GM18526 (cell line): ENCODE data around the gene GNAZ.

Experiments used
- POLR2A ChIP-seq: IDR thresholded peaks from 3 replicates; pipeline ENCODE4 v1.6.1; 2011; ENCODE audit not compliant: insufficient read length; ENCODE audit errors: extremely low read depth

Gene GNAZ

GRCh38 chr22:23110922-23111527, 40.7 kb downstream of the GNAZ start:
- no peak for TF ChIP-seq POLR2A

GRCh38 chr22:23112472-23113012, 42.2 kb downstream of the GNAZ start:
- TF ChIP-seq POLR2A: no peak

GRCh38 chr22:23113067-23113846, 42.9 kb downstream of the GNAZ start:
- no peak for TF ChIP-seq POLR2A

DNA sequence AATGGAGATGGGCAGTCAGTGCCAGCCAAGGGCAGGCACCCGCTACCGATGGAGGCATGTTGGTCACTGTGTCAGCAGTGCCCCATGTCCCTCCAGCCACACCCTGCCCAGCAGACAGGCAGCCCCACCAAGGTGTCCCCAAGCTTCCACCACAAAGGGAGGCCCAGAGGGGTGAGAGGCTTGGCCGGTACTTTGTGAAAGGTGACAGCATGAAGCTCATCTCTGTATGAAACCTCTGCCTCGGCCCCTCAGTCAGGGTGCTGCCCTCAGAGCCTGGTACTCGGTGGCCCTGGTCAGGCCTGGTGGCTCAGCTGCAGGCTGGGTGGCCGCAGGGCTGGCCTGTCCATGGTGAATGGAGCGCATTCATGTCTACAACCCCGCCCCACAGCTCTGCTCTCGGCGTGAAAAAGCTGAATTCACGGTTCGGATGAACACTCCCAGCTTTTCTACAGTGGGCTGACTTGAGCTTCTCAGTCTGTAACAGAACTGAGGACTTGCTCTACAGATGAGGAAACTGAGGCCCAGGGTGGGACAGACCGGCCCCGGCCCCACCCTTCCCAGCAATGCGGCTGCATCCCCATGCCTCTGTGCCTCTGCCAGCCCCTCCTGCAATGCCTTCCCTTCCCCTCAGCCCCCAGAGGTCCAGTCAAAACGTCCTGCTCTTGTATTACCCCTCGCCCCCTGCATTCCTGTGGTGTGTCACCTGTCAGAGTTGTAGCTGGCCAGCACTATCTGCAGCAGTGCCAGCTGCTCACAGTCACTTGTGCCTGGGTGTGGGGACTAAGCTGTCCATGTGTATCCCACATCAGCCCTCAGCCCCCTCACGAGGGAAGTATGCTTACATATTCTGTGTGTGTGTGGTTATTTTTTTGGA, 43.8 kb downstream of the GNAZ start:
- TF ChIP-seq POLR2A: no peak

- no peak for TF ChIP-seq POLR2A
Measured at GRCh38 chr22:23114721-23115020, 44.4 kb downstream of the GNAZ start.

GRCh38 chr22:23115369-23115768, 45.0 kb downstream of the GNAZ start:
- TF ChIP-seq POLR2A: no peak

GRCh38 chr22:23115825-23116494, 45.6 kb downstream of the GNAZ start:
- no peak for TF ChIP-seq POLR2A

- no peak for TF ChIP-seq POLR2A
Measured at GRCh38 chr22:23116506-23117263, 46.4 kb downstream of the GNAZ start.

DNA sequence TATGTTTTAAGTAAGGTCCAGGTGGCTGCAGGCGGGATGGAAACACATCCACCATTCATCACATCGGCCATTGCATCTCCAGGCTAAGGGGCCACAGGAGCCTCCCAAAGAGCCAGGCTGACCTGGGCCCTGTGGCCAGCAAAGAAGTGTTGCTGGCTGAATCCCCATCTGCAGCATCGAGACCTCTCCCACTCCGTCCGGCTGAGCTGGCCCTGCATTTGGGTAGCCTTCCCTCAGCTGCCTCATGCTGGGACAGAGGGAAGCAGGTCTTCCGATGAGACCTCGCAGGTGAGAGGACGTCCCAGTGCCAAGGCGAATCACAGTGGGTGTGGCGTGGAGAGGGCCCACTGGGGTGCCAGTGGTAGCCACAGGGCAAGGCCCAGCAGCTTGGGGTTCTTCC, 47.0 kb downstream of the GNAZ start:
- no peak for TF ChIP-seq POLR2A

- TF ChIP-seq POLR2A: no peak
Measured at GRCh38 chr22:23117891-23118646, 47.8 kb downstream of the GNAZ start.

DNA sequence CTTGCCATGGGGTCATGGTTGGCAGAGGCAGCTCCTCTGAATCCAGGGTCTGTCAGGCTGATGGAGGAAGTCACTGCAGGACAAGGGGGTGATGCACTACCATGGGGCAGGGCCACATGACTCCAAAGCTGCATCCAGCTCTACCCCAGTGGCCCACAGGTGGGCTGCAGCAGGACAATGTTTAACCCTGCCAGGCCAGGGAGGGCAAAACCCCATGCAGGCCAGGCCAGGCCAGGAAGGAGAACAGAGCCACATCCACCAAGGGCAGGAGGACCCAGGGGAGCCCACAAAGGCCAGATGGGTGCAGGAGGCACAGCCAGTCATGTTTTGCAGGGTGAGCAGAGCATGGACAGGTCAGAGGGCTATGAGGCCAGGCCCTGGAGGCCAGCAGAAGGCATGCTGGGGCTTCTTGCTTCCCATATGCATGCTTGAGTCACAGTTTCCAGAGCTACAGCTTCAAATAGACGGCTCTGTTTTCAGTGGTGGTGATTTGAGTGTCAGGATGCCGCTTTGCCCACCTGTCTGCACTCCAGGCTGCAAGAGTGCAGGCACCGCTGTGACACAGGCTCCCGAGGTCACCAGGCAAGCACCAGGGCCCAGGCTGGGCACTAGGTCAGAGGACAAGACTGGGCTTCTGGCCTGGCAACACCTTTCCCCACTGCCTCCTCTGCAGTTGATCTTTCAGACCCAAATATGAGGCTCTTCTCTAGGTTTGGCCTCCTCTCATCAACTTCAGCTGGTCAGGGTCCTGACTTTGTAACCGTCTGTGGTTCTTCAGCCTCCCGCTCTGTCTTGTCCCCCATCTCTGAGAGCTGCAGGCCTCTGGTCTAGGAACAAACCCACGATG, 48.6 kb downstream of the GNAZ start:
- no peak for TF ChIP-seq POLR2A

- TF ChIP-seq POLR2A: no peak
Measured at GRCh38 chr22:23119494-23120414, 49.4 kb downstream of the GNAZ start.
